ENCODE data around the gene LDB3.

LDB3 gene

DNA sequence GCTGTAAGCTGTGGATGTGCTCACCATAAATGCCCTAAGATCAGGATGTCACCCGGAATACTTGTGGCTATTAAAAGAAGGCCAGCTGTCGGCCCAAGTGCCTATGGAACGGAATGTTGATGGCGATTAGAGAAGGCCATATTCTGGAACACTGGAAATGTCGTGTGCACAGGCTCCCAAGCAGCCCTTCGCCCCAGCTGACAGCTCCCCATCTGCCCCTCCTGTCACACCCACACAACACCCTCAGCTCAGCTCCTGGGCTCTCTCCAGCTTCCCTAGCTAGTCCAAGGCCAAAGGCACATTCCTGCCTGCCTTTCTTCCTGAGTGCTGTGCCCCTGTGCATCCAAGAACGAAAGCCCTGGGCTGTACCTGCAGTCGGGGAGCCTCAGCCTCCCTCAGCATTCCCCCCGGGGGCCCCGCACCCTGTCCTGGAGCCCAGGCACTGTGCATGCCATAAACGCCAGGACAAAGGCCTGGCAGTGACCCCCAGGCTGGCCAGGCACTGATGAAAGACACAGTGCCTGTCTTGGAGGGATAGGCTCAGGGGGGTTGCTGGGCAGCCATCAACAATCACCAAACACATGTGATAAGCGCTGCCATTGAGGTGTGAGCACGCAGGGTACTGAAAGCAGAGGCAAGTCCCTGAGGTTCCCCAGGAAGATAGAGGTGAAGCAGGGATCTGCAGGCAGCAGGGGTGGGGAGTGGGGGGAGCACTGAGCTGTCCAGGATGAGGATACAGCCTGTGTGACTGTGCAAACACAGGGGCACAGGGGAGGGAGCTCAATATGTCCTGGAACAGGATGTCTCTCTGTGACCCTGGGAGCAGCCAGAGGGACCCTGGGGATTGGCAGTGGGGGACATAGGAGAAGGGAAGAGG, 3.7 kb upstream of the LDB3 start:
- DNase-seq (ENCODE audit: low read depth in 2 of 3, low spot score in 1 of 3), result no peak

GRCh38 chr10:86665218-86665607, 3.1 kb upstream of the LDB3 start:
- DNase-seq (ENCODE audit: low read depth in 2 of 3, low spot score in 1 of 3), result no peak

DNA sequence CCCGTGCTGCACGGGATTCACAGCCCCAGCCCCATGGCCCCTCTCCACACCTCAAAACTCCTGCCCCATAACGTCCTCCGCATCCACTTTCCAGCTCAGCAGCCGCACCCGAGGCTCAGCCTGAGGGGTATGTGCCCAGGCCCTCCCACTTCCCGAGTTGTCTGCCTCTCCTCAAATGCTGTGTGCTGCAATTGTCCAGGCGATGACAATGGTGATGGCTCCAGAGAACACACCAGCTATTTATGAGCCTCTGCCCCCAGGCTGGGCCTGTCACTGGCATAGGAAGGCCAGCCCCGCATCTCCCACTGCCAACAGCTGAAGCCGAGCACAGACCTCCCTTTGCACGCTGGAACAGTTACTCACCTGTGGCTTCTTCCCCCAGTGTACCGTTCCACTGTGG, 2.4 kb upstream of the LDB3 start:
- no peak for DNase-seq (ENCODE audit: low read depth in 2 of 3, low spot score in 1 of 3)

GRCh38 chr10:86666538-86666937, 1.8 kb upstream of the LDB3 start:
- DNase-seq (ENCODE audit: low read depth in 2 of 3, low spot score in 1 of 3), result no peak

DNA sequence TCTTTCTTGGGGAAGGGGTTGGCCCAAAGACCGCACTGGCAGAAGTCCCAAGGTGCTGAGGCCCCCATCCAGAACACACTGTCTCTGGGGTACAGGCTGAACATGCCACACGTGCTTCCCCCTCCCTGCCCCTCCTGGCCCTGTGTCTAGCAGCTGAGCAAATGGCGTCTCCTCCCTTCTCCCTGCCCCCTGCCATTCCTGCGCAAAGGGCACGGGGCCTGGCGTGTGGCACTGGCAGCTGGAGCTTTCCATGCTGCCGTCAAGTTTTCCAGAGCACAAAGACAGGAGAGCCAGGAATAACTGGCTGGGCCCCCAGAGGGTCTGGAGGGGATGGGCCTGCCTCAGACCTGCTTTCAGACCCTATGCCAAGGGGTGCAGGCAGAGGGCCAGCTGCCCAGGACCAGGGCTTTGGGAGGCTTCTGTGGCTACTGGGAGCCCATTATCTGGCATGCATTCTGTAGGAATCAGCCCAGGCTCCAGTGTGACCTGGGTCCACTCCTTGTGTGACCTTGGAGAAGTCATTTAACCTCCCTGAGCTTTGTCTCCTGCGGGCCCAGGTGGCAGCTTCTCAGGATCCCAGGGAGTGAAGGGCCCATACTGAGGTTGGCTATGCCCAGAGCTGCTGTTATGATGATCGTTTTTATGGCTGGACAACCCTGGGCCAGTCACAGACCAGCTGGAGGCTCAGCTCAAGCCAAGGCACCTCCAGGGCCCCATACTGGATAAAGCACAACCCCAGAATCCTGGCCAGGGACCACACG, 710 bp upstream of the LDB3 start:
- DNase-seq (ENCODE audit: low read depth in 2 of 3, low spot score in 1 of 3), result no peak

DNA sequence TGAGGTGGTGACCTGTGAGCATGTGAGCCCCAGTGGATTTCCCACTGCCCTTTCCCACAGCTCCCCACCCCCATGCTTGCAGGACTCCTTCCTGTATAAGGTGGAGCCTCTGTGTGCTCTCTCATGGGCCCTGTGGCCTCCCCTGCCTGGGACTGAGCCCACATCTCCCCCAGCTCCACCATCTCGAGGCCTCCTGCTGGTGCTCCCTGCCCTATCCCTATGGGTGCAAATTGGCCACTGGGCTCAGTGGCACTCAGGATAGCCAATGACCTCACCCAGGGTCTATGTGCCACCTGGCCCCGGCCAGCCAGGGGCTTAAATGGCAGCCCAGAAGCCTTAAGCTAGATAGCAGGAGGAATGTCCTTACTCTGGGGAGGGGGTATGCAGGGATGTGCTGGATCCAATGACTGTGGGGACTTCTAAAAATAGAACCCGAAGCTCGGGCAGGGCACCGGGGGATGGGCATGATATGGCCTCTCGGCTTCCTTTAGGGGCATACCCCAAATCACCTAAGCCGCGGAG, 2.0 kb downstream of the LDB3 start:
- DNase-seq (ENCODE audit: low read depth in 2 of 3, low spot score in 1 of 3), result no peak

GRCh38 chr10:86670876-86671275, 2.6 kb downstream of the LDB3 start:
- DNase-seq (ENCODE audit: low read depth in 2 of 3, low spot score in 1 of 3), result no peak

DNA sequence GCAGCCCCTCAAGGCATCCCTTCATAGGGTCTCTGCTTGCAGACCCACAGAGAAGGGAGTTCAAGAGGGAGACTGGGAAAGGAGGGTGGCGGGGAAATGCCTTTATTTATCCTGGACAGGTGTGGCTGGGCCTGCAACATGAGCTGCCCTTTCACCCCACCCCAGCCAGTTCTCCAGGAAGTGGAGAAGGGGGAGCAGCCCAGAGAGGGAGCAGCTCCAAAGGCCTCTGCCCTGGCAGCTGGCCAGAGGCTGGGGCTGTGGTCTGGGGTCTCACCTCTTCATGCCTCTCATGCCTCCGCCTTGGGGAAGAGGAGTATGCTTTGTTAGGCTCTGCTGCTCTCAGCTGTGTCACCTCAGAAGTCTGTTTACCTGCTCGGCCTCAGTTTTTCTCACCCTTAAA, 3.1 kb downstream of the LDB3 start:
- no peak for DNase-seq (ENCODE audit: low read depth in 2 of 3, low spot score in 1 of 3)

DNA sequence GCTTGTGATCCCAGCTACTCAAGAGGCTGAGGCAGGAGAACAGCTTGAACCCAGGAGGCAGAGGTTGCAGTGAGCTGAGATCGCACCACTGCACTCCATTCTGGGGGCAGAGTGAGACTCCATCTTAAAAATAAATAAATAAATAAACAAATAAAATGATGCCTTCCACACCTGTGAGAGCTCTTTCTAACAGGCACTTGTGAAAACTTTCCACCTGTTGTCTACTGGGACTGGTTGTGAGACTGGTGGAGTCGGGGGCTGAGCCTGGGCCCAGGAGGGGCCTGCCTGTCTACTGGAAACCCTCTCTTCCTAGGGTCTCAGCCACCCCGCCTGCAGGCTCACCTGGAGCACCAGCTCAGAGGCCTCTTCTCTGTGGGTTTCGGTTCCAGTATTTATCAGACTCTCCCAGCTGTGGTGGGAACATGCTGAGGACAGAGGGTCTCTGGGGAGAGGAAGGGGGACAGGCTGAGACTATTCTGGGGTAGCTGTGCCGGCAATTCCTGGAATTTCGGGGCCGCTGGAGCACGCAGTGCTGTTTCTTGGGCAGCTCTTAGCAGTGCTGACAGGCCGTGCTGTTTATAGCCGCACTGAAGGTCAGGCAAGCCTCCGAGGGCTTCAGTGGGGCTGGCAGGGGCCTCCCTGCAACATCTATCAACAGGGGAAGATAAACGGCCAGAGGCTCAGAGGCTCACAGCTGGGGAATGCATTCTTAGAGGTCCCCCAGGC, 3.8 kb downstream of the LDB3 start:
- no peak for DNase-seq (ENCODE audit: low read depth in 2 of 3, low spot score in 1 of 3)

- DNase-seq (ENCODE audit: low read depth in 2 of 3, low spot score in 1 of 3), result no peak
These were observed 5.0 kb downstream of the LDB3 start for GRCh38 chr10:86673216-86673826.

DNA sequence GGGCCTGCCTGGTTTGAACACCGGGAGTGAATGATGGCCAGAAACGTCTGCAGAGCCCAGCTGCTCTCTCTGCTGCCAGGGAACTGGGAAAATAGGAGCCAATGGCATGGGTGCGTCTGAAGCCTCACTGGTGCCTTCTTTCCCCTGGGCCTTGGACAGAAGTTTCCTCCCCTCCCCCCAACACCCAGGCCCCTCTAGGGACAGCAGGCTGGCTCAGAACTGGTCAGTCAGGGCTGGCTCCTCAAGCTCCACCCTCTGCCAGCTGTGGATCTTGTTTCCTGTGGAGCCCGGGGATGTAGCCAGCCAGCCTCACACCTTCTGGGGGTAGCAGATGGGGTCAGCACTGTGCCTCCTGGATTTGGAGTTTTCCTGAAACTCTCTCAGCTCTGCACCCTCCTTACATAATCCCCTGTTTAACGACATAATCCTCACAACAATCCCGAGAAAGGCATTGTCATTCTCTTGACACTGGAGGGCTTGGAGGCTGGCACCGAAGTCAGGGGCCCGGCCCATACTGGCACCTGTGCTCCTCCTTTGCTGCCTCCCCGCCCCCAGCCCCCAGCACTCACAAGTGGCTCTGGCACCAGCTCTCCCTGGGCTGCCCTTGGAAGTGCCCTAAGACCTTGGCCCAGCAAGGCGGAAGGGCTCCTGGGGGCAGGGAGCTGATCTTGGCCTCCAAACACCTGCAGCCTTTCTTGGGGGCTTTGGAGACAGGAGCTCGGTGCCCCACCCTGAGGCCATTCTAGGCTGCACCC, 5.7 kb downstream of the LDB3 start:
- no peak for DNase-seq (ENCODE audit: low read depth in 2 of 3, low spot score in 1 of 3)

- DNase-seq (ENCODE audit: low read depth in 2 of 3, low spot score in 1 of 3), result no peak
These were observed 6.6 kb downstream of the LDB3 start for GRCh38 chr10:86674912-86675311.

DNA sequence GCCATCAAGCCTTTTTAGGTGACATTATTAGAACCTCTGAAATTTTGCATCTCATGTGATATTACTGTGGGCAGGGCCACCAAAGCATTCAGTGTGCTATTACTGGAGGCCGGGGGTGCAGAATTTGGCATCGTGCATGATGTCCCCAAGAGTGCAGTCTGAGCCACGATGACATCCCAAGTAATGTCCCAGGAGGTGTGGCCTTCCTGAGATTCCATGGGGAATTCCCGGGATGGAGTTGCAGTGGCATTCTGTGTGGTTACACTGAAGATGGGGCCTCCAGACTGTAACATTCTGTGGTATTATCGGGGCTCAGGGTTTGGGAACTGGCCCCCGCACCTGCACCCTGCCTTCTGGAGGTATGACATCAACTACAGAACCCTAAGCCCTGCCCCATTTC, 9.1 kb downstream of the LDB3 start:
- no peak for DNase-seq (ENCODE audit: low read depth in 2 of 3, low spot score in 1 of 3)

DNA sequence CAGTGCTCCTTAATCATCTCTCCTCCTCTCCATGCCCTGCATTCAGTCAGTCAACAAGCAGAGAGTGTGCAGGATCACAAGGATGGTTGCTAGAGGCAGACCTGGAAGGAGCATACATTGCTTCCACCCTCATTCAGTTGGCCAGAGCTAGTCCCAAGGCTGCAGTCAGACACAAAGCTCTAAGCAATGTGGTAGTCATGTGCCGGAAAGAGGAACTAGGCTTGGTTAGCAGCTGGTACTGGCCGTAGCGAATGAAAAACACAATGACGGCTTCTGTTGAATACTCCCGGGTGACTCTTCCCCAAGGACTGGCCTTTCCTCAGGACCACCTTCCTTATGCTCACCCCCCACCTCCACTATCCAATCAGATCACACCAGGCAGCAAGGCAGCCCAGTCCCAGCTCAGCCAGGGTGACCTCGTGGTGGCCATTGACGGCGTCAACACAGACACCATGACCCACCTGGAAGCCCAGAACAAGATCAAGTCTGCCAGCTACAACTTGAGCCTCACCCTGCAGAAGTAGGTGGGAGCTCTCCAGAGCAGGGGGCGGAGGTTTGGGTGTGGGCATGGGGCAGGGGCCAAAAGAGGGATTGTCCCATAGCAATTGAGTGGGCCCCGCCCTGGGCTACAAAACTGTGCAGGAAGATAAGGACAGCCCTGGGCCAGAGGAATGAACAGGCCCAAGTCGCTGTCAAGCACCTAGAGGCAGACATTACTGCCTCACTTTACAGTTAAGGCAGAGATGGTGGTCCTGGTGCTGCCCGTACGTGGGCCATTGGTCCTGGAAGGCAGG, 10.9 kb downstream of the LDB3 start:
- no peak for DNase-seq (ENCODE audit: low read depth in 2 of 3, low spot score in 1 of 3)

DNA sequence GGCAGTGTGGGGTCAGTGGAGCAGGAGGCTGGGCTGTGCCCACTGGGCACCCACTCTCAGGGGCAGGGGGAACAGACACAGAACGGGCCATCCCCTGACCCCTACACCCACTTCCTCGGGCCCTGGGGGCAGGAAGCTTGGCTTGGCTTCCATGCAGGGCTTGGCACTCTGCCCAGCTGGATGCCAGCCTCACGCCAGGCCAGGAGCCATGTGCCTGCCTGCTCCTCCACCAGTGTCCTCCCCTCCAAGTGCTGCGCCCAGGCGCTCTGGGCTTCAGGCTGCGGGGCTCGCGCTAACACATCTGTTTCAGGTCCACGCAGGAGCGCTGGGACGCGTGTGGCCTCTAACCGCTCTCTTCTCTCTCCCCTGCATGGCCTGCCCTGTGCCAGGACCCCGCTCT, 12.7 kb downstream of the LDB3 start:
- no peak for DNase-seq (ENCODE audit: low read depth in 2 of 3, low spot score in 1 of 3)

DNA sequence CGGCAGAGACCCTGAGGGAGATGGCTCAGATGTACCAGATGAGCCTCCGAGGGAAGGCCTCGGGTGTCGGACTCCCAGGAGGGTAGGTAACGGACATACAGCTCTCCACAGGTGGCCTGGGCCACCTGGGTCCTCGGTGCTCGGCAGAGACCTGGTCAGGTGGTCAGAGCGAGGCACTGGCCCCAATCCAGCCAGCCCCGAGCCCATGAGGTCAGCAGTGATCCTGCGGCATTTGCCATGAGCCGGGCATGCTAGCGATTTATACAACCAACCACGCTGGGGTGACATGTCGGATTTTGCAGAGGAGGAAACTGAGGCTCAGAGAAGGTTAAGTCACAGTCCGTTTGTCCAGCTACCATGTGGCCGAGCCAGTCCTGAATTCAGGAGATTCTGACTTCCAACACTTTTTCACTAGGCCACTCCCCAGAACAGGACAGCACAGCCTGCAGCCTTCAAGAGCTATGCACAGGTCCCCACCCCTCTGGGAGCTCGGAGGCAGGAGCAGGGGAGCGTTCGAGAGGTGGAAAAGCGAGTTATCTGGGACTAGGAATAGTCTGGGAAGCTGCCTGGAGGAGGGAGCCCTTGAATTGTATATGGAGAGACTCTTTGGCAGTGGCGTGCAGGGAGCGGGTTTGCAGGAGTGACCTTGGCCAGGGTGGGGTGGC, 13.5 kb downstream of the LDB3 start:
- no peak for DNase-seq (ENCODE audit: low read depth in 2 of 3, low spot score in 1 of 3)

DNA sequence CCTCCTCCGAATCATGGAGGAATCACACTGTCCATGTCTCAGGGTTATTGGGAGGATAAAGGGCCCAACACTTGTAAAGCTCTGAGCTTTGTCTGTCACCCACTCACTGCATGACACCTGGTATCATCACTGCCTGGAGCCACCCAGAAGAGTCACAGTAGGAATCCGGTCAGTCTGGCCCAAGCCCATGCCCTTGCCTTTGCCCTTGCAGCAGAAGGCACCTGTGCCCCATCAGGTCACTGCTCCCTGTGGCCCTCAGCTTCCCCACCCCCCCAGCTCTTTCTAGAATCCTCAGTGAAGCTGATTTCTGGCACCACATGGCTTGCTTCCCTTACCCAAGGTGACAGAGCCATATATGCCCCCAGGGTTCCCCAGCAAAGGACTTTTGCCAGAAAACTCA, 14.4 kb downstream of the LDB3 start:
- DNase-seq (ENCODE audit: low read depth in 2 of 3, low spot score in 1 of 3), result no peak

GRCh38 chr10:86684331-86685097, 16.2 kb downstream of the LDB3 start:
- no peak for DNase-seq (ENCODE audit: low read depth in 2 of 3, low spot score in 1 of 3)

Data from stimulated activated CD4-positive, alpha-beta T cell treated with anti-CD3 and anti-CD28 coated beads, Interleukin-12 subunit alpha, Interleukin-12 subunit beta, amount 100 ng/mL, for 48 hours (primary cell).